T follicular helper cell (primary cell): ENCODE data around the gene ABCB4.

Experiments
- DNase-seq: peaks from one replicate; pipeline ENCODE4 v3.0.0-alpha.2; 2020; ENCODE audit warnings: low read depth
- total RNA-seq, 2 experiments: gene quantifications; one replicate each; lab custom pipeline; 2026; lab: John Stamatoyannopoulos, UW

The ABCB4 gene
- total RNA-seq: 0.04 to 0.54 reads per million in 2 experiments

DNA sequence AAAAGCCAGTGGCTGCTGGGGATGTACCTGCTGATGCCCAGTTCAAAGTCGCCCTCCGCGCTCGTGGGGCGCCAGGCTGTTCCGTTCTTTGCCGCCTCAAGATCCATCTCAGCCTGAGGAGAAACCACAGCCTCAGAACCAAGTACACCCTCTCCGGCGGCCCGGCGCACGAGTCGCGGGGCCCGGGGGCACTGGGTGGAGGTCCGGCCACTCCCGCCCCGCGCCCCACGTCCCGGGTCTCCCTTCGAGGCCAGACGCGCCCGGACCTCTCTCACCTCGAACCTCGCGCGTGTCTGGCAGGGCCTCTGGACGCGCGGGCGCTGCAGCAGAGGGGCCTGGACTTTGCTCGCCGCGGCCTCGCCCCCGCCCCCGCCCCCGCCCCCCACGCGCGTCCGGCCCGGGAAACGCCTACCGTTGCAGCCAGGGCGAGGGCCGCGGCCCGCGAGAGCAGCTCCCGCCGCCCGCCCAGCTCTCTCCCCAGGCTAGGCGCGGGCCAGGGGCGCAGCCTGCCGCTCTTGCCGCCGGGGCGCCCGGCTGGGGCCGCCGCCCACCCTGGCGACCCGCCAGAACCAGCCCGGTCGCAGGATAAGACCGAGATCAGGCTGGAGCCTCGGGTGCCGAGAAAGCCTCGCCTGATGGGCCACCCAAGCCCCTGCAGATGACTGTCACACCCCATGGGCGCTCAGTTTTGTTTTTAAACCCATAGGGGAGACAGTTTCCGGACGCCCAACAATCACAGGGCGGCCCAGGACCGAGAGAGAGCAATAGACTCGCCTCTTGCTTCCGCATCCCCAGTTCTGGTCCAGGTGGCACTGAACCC, at the start of gene ABCB4:
Gene ABCB4 (minus strand): TSS at position 322 of the 820 bp plus-strand sequence. CDS start 215 bp downstream, at position 107.
- DNase-seq: no peak

DNA sequence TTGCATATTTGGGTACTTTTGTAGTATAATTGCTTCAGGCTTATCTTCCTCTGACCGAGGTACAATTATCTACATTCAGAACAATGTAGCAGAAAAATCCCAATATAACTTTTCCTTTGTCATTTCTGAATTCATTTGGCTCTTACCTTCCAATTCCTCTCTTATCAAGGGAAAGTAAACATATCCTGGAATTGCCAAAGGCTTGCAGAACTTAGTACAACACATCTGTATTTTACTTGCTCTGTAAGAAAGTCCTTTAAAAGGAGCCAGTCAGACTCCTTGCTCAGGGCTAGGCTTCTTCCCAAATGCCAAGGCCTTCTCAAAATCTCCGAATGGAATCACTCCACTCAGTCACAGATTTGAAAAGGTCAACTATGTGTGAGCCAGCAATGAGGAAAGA, 43.3 kb upstream of the ABCB4 start:
- no peak for DNase-seq

GRCh38 chr7:87517891-87518290, 42.4 kb upstream of the ABCB4 start:
- DNase-seq: no peak

DNA sequence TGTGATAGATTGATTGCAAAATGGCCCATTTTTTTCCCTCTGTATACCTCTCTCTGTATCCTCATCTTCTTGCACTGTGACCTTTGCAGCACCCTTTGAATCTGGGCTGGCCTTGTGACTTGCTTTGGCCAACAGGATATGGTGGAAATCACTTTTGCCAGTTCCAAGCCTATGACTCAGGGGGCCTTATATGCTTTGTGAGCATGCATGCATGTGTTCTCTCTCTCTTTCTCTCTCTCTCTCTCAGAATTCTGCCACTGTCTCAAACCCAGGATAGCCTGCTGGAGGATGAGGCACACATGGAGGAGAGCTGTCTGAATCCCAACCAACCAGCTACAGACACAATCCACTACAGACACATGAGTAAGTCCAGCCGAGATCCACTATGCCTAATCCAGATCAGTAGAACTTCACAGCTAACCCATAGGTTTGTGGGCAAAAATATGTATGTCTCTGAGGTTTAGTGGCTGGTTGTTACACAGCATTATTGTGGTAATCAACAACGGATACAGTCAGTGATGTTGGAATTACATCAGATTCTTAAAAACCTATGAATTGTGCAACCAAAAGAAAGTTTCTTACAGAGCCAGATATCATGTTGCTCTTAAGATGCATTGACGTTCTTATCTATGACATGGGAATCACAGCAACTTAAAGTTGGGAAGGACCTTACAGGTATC, 41.8 kb upstream of the ABCB4 start:
- no peak for DNase-seq

DNA sequence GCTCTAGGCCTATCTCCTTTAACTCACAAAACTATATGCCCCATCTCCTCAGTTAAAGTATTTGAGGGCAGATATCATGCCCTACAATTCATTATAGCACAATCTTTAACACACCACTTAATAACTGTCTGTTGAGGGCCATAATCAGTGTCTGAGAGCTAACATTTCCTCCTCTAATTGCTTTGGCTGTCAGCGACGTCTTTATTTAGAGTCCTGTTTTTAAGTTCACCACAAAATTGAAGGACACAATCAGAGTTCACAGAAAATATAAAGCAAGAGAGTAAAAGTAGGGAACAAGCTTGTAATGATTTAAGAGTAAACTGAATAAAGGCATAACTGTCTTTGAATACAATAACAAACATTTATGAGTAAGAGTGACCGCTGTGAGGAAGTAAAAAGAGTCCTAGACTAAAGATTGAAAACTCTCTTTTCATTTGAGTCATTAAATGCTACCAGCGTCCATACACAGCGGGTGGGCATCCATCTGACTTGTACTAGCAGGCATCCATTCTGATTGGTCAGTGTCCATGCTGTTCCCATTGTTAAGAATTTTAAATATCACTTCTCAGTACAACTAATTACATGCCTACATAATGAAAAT, 38.4 kb upstream of the ABCB4 start:
- no peak for DNase-seq

GRCh38 chr7:87512906-87513305, 37.4 kb upstream of the ABCB4 start:
- DNase-seq: no peak

DNA sequence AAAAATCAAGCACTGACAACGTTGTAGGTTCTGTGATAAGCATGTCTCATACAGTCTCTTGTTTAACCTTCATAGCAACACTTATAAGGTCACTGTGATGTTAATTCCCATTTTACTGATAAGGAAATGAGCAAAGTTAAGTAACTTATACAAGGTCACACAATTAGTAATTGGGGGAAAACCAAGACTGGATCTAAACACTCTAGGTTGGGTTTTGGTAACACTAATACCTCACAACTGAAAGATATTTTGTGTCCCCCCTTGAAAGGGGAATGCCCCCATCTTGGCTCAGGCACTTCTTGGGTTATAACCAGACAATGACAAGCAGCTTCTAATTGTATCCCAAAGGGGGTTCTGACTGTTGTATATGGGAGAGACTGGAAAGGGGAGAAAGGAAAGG, 36.0 kb upstream of the ABCB4 start:
- no peak for DNase-seq

- no peak for DNase-seq
Observed at GRCh38 chr7:87510411-87510875, 35.0 kb upstream of the ABCB4 start.

GRCh38 chr7:87507446-87507845, 32.0 kb upstream of the ABCB4 start:
- DNase-seq: no peak

DNA sequence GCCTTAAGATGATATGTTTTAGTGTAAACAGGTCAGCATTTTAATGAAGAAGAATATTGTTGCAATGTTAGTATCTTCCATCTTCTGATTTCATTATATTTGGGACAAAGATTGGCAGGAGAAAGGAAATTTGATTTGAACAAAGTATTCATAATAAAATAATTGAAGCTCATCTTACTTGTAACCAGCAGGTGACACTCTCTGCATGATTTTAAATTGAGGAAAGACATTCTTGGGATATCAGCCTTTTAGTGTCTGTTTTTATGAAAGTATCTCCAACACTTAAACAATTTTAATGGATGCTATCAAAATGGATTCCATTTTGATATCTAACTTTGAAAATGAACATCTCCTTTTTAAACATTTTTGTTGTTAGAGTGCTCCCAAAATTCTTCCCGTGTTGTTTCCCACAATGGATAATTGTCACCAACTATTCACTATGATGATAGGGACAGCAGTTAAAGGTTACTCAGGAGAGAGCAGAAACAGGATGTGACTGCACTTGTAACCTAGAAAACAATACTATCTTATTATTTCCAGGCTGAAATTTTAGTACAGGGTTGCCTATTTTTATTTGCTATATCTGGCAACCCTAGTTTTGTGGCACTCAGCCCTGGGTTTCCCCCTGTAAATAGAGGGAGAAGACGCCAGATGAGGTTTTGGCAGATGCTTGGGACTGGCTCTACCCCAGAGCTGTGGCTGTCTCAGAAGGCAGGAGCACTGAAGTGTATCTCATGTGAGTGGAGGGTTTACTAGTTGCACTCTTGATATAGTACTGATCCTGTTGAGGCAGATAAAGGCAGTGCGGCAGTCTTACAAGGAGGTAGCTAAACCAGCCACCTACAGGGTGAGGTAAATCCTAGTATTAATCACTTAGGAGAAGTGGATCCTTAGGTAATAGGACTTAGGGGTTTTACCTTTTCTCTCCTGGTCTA, 31.0 kb upstream of the ABCB4 start:
- no peak for DNase-seq

GRCh38 chr7:87505557-87506245, 30.2 kb upstream of the ABCB4 start:
- DNase-seq: no peak

- DNase-seq: no peak
Observed at GRCh38 chr7:87505122-87505521, 29.6 kb upstream of the ABCB4 start.

DNA sequence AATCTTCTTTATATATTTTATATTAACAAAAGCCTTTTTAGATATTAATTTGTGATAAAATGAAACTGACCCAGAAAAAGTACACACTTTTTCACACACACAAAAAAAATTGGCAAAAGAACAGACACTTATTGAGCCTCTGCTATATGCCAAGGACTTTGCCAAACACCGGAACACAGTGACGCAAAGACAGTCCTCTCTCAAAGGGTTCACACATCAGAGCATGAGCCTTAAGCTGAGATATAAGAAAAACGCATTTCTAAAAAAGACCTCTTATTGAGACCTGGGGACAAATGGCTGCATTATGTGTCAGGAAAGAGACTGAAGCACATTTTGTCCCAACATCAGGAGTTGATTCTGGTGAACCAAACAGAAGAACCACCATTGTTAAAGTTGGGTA, 24.0 kb upstream of the ABCB4 start:
- no peak for DNase-seq

DNA sequence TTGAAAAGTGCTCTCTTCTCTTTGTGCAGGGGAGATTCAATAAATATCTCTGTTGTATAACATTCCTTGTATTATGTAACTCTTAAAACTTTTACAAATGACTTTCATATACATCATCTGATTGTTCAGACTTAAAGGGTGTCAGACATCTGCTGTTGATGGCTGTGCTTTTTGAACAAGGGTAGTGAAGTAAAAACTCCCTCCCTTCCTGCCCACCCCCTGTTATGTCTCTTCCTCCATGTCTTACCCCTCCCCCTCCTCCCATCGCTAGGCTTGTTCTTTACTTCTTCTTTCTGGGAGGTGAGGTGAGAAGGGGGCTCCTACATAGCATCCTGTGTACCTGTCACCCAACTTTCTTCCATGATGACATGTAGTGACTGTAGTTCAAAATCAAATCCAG, 23.4 kb upstream of the ABCB4 start:
- DNase-seq: no peak

GRCh38 chr7:87497482-87497881, 22.0 kb upstream of the ABCB4 start:
- no peak for DNase-seq

DNA sequence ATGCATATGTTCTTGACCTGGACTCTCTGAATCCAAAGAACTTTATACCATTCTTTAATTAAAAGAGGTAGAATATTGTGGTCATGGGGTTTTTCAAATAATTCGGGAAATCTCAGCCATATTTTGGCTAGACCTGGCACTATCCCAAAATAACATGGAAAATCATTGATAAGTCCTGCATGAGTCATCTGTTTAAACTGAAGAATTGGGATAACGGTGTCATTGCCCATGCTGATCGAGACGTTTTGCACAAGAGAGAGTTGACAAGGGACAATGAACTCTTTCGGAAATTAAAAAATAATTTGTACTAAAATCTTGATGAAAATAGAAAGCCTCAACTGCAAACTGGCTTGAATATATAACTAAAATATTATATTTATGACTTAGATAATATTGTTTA, 19.9 kb upstream of the ABCB4 start:
- DNase-seq: no peak

- no peak for DNase-seq
Observed at GRCh38 chr7:87494454-87494853, 19.0 kb upstream of the ABCB4 start.

DNA sequence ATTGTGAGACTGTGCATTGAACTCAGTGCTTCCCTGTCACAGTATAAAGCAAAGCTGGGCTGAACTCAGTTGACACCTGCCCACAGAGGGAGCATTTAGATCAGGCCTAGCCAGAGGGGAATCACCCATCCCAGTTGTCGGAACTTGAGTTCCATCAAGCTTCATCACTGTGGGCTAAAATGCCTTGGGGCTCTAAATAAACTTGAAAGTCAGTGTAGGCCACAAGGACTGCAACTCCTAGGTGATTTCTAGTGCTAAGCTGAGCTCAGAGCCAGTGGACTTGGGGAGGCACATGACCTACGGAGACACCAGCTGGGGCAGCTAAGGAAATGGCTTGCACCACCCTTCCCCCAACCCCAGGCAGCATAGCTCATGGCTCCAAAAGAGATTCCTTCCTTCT, 7.7 kb upstream of the ABCB4 start:
- no peak for DNase-seq

DNA sequence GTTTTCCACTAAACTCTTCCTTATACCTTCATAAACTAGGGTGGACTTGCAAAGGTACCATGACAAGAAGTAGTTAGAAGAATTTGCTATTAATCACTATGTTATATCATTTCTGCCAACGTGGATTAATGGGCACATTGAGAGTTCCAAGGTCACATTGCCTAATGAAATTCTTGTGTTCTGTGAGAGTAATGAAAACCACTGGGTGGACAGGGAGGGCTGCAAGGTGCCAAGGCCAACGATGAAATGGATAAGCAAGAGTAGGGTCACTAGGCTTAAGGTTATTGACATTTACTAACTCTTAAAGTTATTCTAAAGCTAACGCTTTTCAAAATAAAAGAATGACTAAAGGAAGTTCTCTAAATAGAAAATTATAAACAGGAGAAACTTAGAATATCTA, 6.6 kb upstream of the ABCB4 start:
- DNase-seq: no peak

GRCh38 chr7:87480386-87480785, 4.9 kb upstream of the ABCB4 start:
- DNase-seq: no peak

- no peak for DNase-seq
Observed at GRCh38 chr7:87479951-87480350, 4.5 kb upstream of the ABCB4 start.
